Spinal cord (tissue), 10 donors: ENCODE data around the gene NR5A1. TPM values are rescaled to one million over a fixed set of nuclear protein-coding genes. Genes with fewer than 3 reads are reported as not detected.

Experiments used
- DNase-seq, 6 donors: peaks; one replicate each; pipeline versions ENCODE4 v3.0.0 to v3.0.0-alpha.2; 2013 to 2015; ENCODE audit warnings: low spot score in 6 of 6, low read depth in 4 of 6
- H3K27ac ChIP-seq: one replicate; pipeline ENCODE4 v1.5.1; 2013; ENCODE audit warnings: low read depth, low read length, control low read depth
- H3K27me3 ChIP-seq: one replicate; pipeline ENCODE4 v1.6.1; 2013; ENCODE audit warnings: low read length; ENCODE audit not compliant: control insufficient read depth, insufficient read depth
- H3K36me3 ChIP-seq: one replicate; pipeline ENCODE4 v1.6.1; 2013; ENCODE audit warnings: low read length; ENCODE audit not compliant: control insufficient read depth, insufficient read depth
- H3K4me1 ChIP-seq: one replicate; pipeline ENCODE4 v1.6.1; 2013; ENCODE audit warnings: low read length; ENCODE audit not compliant: control insufficient read depth, insufficient read depth
- H3K4me3 ChIP-seq: one replicate; pipeline ENCODE4 v1.5.1; 2013; ENCODE audit warnings: low read depth, low read length, control low read depth
- H3K9me3 ChIP-seq: one replicate; pipeline ENCODE4 v1.6.1; 2013; ENCODE audit warnings: low read length; ENCODE audit not compliant: control insufficient read depth, insufficient read depth
- WGBS: methylation state at CpG from one replicate; pipeline ENCODE4 v1.1.5; 2013; ENCODE audit warnings: missing lambda C conversion rate; ENCODE audit not compliant: insufficient coverage; 5-methylcytosine and 5-hydroxymethylcytosine counted together
- polyA plus RNA-seq, 2 donors: library from polyadenylated mRNA; unstranded; fragments of 120-200 nt; gene quantifications; one replicate each; pipeline ENCODE4 v1.2.1, GENCODE V29; 2013; ENCODE audit not compliant: insufficient read length in 2 of 2
- total RNA-seq, 2 donors: library from RNA; depleted of rRNA in 1 of 2; stranded (reverse); fragments of 120-200 nt in 1 of 2; fragments of >200 nt in 1 of 2; gene quantifications; one replicate each; pipeline versions ENCODE4 v1.2.3 to v1.2.4, GENCODE V29; 2013 to 2014
- donor health status: healthy.

Gene NR5A1
- total and polyA plus RNA-seq, 4 donors: 0.08 to 0.11 (median 0.09) TPM

- Histone ChIP-seq H3K4me1 (peaks cover 12% of the 10 kb centered on the region), H3K27me3 (peaks cover 63% of the 10 kb centered on the region), H3K9me3 (no peaks in the 10 kb centered on the region), H3K4me3 (no peak overlapping the region), H3K36me3 (no peaks in the 10 kb centered on the region), H3K27ac (no peak overlapping the region)
- WGBS: 70% methylated on average over 12 of the region's 12 CpGs
- no peak for DNase-seq
These were observed 6.2 kb downstream of the NR5A1 start for GRCh38 chr9:124500796-124501611.

GRCh38 chr9:124500028-124500795, 7.0 kb downstream of the NR5A1 start:
- no peak overlapping the region for H3K27ac ChIP-seq

DNA sequence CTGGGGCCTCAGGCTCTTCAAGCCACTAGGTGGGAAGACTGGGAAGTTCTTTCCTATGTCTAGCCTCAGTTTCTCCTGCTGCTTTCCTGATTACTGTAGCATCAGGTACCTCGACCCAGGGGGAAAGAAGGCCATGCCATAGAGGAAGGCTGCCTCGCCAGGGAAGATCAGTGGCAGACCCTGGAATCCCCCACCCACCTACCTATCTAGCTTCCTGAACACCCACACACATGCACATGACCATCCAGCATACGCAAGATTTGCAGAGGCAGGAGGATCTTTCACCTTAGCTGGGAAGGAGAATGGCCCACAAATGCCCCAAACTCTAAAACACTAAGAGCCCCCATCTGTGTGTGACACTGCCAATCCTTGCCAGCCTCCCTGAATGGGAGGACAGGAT, 8.0 kb downstream of the NR5A1 start:
- DNase-seq: no peak
- no peak overlapping the region for H3K27ac ChIP-seq
- H3K27me3 ChIP-seq: peaks cover 51% of the 10 kb centered on the region
- H3K4me1 ChIP-seq: peaks cover 12% of the 10 kb centered on the region
- WGBS: 100% methylated on average over 1 of the region's 3 CpGs
- no peaks in the 10 kb centered on the region for H3K36me3 ChIP-seq
- H3K4me3 ChIP-seq: no peak overlapping the region
- no peaks in the 10 kb centered on the region for H3K9me3 ChIP-seq

More at GRCh38 chr9:124500028-124500795, 7.0 kb downstream of the NR5A1 start:
- Histone ChIP-seq H3K27me3 (peaks cover 55% of the 10 kb centered on the region), H3K4me1 (peaks cover 12% of the 10 kb centered on the region), H3K4me3 (no peak overlapping the region), H3K36me3 (no peaks in the 10 kb centered on the region), H3K9me3 (no peaks in the 10 kb centered on the region)
- 90% methylated on average over 40 of the region's 40 CpGs for WGBS
- DNase-seq: no peak

- no peak overlapping the region for H3K4me3 ChIP-seq
- no peak for DNase-seq
- no peaks in the 10 kb centered on the region for H3K9me3 ChIP-seq
- peaks cover 6% of the 10 kb centered on the region for H3K4me1 ChIP-seq
- peaks cover 45% of the 10 kb centered on the region for H3K27me3 ChIP-seq
- H3K27ac ChIP-seq: no peak overlapping the region
- WGBS: 71% methylated on average over 14 of the region's 15 CpGs
- H3K36me3 ChIP-seq: no peaks in the 10 kb centered on the region
These were observed 8.6 kb downstream of the NR5A1 start for GRCh38 chr9:124498499-124499146.

GRCh38 chr9:124498040-124498439, 9.2 kb downstream of the NR5A1 start:
- H3K36me3 ChIP-seq: no peaks in the 10 kb centered on the region
- H3K4me1 ChIP-seq: peaks cover 2% of the 10 kb centered on the region
- WGBS: 76% methylated on average over 4 of the region's 6 CpGs
- peaks cover 39% of the 10 kb centered on the region for H3K27me3 ChIP-seq
- H3K9me3 ChIP-seq: no peaks in the 10 kb centered on the region
- H3K4me3 ChIP-seq: no peak overlapping the region
- H3K27ac ChIP-seq: no peak overlapping the region
- DNase-seq: no peak

- Histone ChIP-seq H3K4me3 (no peak overlapping the region), H3K36me3 (peaks cover 3% of the 10 kb centered on the region), H3K4me1 (no peaks in the 10 kb centered on the region), H3K27me3 (peaks cover 33% of the 10 kb centered on the region), H3K9me3 (no peaks in the 10 kb centered on the region), H3K27ac (no peak overlapping the region)
- no peak for DNase-seq
- WGBS: 93% methylated on average over 8 of the region's 8 CpGs
These were observed 9.8 kb downstream of the NR5A1 start for GRCh38 chr9:124497441-124497840.

GRCh38 chr9:124496463-124496862, 10.7 kb downstream of the NR5A1 start:
- peaks cover 23% of the 10 kb centered on the region for H3K27me3 ChIP-seq
- H3K36me3 ChIP-seq: peaks cover 3% of the 10 kb centered on the region
- H3K9me3 ChIP-seq: no peaks in the 10 kb centered on the region
- no peaks in the 10 kb centered on the region for H3K4me1 ChIP-seq
- no peak overlapping the region for H3K27ac ChIP-seq
- DNase-seq: peak in 1 of 6 donors; percentile 34
- no peak overlapping the region for H3K4me3 ChIP-seq
- WGBS: 37% methylated on average over 14 of the region's 15 CpGs

DNA sequence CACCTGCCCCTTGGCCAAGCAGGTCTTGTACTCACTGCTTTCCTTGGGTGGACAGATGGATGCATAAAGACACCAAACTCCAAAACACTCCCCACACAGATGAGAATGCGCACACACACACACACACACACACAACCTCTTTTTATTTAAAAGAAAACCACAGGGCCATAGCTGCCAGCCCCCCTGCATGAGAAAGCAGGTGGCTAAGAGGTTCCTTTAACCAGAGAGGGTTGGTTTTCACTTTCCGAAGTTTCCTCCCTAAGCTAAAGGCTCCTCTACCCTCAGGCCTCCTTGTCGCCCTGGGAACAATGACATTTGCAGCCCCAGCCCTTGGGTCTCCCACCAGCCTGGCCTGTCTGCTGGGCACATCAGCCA, 11.1 kb downstream of the NR5A1 start:
- H3K9me3 ChIP-seq: no peaks in the 10 kb centered on the region
- 58% methylated on average over 3 of the region's 3 CpGs for WGBS
- DNase-seq: no peak
- H3K36me3 ChIP-seq: peaks cover 3% of the 10 kb centered on the region
- H3K27ac ChIP-seq: no peak overlapping the region
- H3K4me3 ChIP-seq: no peak overlapping the region
- H3K27me3 ChIP-seq: peaks cover 19% of the 10 kb centered on the region
- no peaks in the 10 kb centered on the region for H3K4me1 ChIP-seq

DNA sequence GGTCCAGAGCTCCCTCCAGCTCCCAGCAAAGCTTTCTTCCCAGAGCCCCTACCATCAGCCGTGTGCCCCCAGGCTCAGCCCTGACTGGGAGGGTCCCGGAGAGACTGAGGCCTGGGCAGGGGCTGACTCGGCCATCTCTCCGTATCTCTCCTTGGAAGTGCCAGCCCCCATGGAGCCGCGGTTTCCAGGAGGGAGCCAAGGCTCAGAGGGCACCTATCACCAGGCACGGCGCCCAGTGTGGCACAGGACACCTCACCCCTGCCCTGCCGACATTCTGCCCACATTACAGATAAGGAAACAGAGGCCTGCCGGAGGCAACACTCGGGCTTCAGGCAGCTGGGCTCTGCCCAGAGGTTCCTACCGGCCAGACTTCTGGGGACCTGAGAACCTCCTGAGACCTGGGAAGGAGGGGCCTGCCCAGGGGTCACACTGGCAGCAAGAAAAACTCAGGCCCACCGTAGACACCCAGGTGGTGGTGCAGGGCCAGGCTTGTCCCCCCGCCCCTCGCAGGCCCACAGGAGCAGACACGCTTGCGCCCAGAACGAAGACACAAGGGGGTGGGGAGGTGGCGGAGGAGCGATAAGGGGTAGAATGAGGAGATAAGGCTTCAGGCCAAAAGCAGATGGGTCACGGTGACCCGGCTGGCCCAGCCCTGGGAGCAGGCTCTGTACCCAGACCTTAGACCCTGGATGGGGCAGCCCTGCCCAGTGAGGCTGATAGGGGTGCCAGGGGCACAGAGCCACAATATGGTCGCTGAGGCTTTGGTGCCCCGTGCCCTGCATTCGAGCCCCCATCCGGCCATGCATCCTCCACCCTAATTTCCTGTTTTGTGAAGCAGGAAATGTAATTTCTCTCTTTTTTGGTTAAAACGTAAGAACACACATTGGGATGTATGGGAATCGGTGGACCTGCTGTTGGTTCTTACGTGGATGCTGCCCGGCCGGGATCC, 11.8 kb downstream of the NR5A1 start:
- H3K27me3 ChIP-seq: peaks cover 13% of the 10 kb centered on the region
- 88% methylated on average over 31 of the region's 31 CpGs for WGBS
- no peak overlapping the region for H3K27ac ChIP-seq
- no peak for DNase-seq
- no peak overlapping the region for H3K4me3 ChIP-seq
- peaks cover 3% of the 10 kb centered on the region for H3K36me3 ChIP-seq
- no peaks in the 10 kb centered on the region for H3K4me1 ChIP-seq
- H3K9me3 ChIP-seq: no peaks in the 10 kb centered on the region
